HS-5 (cell line): Measurements from ENCODE around the gene NR2F6.
"Not testable (repeated sequence)": the region's sequence is repeated elsewhere in the genome, so short reads cannot be mapped to it uniquely, and the experiment has no call there.

Experiments used
- DNase-seq: peaks from one replicate; pipeline ENCODE4 v3.0.0-alpha.2; 2012; ENCODE audit warnings: low read depth

Gene NR2F6

GRCh38 chr19:17245535-17245984 is at the start of gene NR2F6:
NR2F6 (minus strand) TSS chr19:17245919; CDS start chr19:17245220, 699 bp downstream.
- DNase-seq: no peak

GRCh38 chr19:17294051-17294891 is 48.6 kb upstream of the NR2F6 start:
- DNase-seq: no peak

GRCh38 chr19:17293605-17294004 is 47.9 kb upstream of the NR2F6 start:
- DNase-seq: no peak

GRCh38 chr19:17292301-17293074 is 46.8 kb upstream of the NR2F6 start:
- peak; percentile 59 for DNase-seq

GRCh38 chr19:17289489-17289888 is 43.8 kb upstream of the NR2F6 start:
- DNase-seq: no peak

- DNase-seq: no peak
Observed at GRCh38 chr19:17286752-17287151, 41.0 kb upstream of the NR2F6 start.

GRCh38 chr19:17286263-17286662 is 40.5 kb upstream of the NR2F6 start:
- DNase-seq: no peak

- no peak for DNase-seq
Observed at GRCh38 chr19:17285415-17286135, 39.9 kb upstream of the NR2F6 start.

GRCh38 chr19:17283504-17283996 is 37.8 kb upstream of the NR2F6 start:
- no peak for DNase-seq

- no peak for DNase-seq
Observed at GRCh38 chr19:17282488-17283125, 36.9 kb upstream of the NR2F6 start.

- DNase-seq: no peak
Observed at GRCh38 chr19:17281391-17282304, 35.9 kb upstream of the NR2F6 start, which contains the start of gene ANKLE1. ANKLE1 (plus strand) TSS chr19:17281901; CDS start chr19:17281921, 20 bp downstream.

GRCh38 chr19:17279436-17279835 is 33.7 kb upstream of the NR2F6 start:
- DNase-seq: no peak

- no peak for DNase-seq
Observed at GRCh38 chr19:17275441-17276175, 29.9 kb upstream of the NR2F6 start.

GRCh38 chr19:17274892-17275291 is 29.2 kb upstream of the NR2F6 start:
- DNase-seq: not testable (repeated sequence)

GRCh38 chr19:17268754-17269153 is 23.0 kb upstream of the NR2F6 start:
- DNase-seq: no peak

- peak; percentile 95 for DNase-seq
Observed at GRCh38 chr19:17266975-17267788, 21.5 kb upstream of the NR2F6 start, which contains the start of gene BABAM1. BABAM1 (plus strand) TSS chr19:17267443; CDS start chr19:17268807, 1,364 bp downstream.

GRCh38 chr19:17266589-17266974 is 20.9 kb upstream of the NR2F6 start:
- no peak for DNase-seq

- no peak for DNase-seq
Observed at GRCh38 chr19:17266026-17266425, 20.3 kb upstream of the NR2F6 start.

- DNase-seq: no peak
Observed at GRCh38 chr19:17264641-17264979, 18.9 kb upstream of the NR2F6 start, which contains the start of gene USHBP1. USHBP1 (minus strand) TSS chr19:17264745; CDS start chr19:17264299, 446 bp downstream.
